Hematopoietic multipotent progenitor cell treated with erythropoietin and hydrocortisone succinate and interleukin-3 and kit ligand, for 8 days (in vitro differentiated cells): ENCODE data around the gene SMPD3.

Source experiments
- DNase-seq: peaks from one replicate; pipeline ENCODE4 v3.0.0-alpha.2; 2015

Gene SMPD3

GRCh38 chr16:68319185-68319908 lies 129.0 kb downstream of the SMPD3 start:
- no peak for DNase-seq

- DNase-seq: no peak
Measured at GRCh38 chr16:68313116-68313515, 135.2 kb downstream of the SMPD3 start.

- peak; percentile 94 for DNase-seq
Measured at GRCh38 chr16:68310774-68311511, 137.4 kb downstream of the SMPD3 start, which contains the start of the genes PRMT7 and SLC7A6OS. TSS of gene PRMT7 (plus strand) at chr16:68311019. CDS start at chr16:68315980, 4,961 bp downstream. TSS of gene SLC7A6OS (minus strand) at chr16:68310946. CDS start at chr16:68310926, 20 bp downstream.

GRCh38 chr16:68310437-68310773 lies 137.9 kb downstream of the SMPD3 start:
- no peak for DNase-seq

- peak; percentile 37 for DNase-seq
Measured at GRCh38 chr16:68309799-68310198, 138.5 kb downstream of the SMPD3 start.
